ENCODE measurements around the gene PLEKHM2.

The PLEKHM2 gene

GRCh38 chr1:15724949-15725880 lies 41.1 kb downstream of the PLEKHM2 start:
- Histone ChIP-seq H2AFZ (ENCODE audit: low read length) (no peak overlapping the region), H3K9me2 (replicated peaks; ENCODE audit: insufficient read depth, low read length) (no peaks in the 10 kb centered on the region), H3K9ac (ENCODE audit: low read length) (no peak overlapping the region), H3F3A (ENCODE audit: insufficient read depth, low read length) (no peaks in the 10 kb centered on the region), H3K4me3 (ENCODE audit: low read length) (no peak overlapping the region), H3K79me2 (ENCODE audit: low read length) (no peaks in the 10 kb centered on the region), H3K36me3 (replicated peaks; ENCODE audit: insufficient read depth, low read length) (no peaks in the 10 kb centered on the region; the same call in 1 of the 2 replicates), H3K27me3 (replicated peaks; ENCODE audit: insufficient read depth, low read length) (no peaks in the 10 kb centered on the region), H3K9me3 (replicated peaks; ENCODE audit: insufficient read depth, low read length) (no peaks in the 10 kb centered on the region), H3K27ac (ENCODE audit: low read length) (no peak overlapping the region), H4K20me1 (ENCODE audit: insufficient read depth, low read length) (no peaks in the 10 kb centered on the region), H3K4me2 (ENCODE audit: low read depth, low read length) (no peak overlapping the region), H3K4me1 (ENCODE audit: low read length) (no peaks in the 10 kb centered on the region)
- no peak for DNase-seq
- TF ChIP-seq EZH2 (optimal IDR thresholded peaks at IDR 0.05; ENCODE audit: low read depth, low read length) (no peak), EZH2phosphoT487 (IDR thresholded peaks at IDR 0.05; ENCODE audit: low read length) (no peak), CTCF (IDR thresholded peaks at IDR 0.05; ENCODE audit: low read length) (no peak)

- no peak overlapping the region for H2AFZ ChIP-seq (ENCODE audit: low read length)
- no peak overlapping the region for H3K4me3 ChIP-seq (ENCODE audit: low read length)
- no peak overlapping the region for H3K9ac ChIP-seq (ENCODE audit: low read length)
- no peaks in the 10 kb centered on the region; the same call in 1 of the 2 replicates for H3K36me3 ChIP-seq (replicated peaks; ENCODE audit: insufficient read depth, low read length)
- no peaks in the 10 kb centered on the region for H4K20me1 ChIP-seq (ENCODE audit: insufficient read depth, low read length)
- no peaks in the 10 kb centered on the region for H3K9me3 ChIP-seq (replicated peaks; ENCODE audit: insufficient read depth, low read length)
- no peaks in the 10 kb centered on the region for H3K27me3 ChIP-seq (replicated peaks; ENCODE audit: insufficient read depth, low read length)
- H3F3A ChIP-seq (ENCODE audit: insufficient read depth, low read length): no peaks in the 10 kb centered on the region
- no peak for DNase-seq
- no peak overlapping the region for H3K4me2 ChIP-seq (ENCODE audit: low read depth, low read length)
- no peaks in the 10 kb centered on the region for H3K79me2 ChIP-seq (ENCODE audit: low read length)
- no peaks in the 10 kb centered on the region for H3K9me2 ChIP-seq (replicated peaks; ENCODE audit: insufficient read depth, low read length)
- TF ChIP-seq EZH2 (optimal IDR thresholded peaks at IDR 0.05; ENCODE audit: low read depth, low read length) (no peak), CTCF (IDR thresholded peaks at IDR 0.05; ENCODE audit: low read length) (no peak), EZH2phosphoT487 (IDR thresholded peaks at IDR 0.05; ENCODE audit: low read length) (no peak)
- no peak overlapping the region for H3K27ac ChIP-seq (ENCODE audit: low read length)
- H3K4me1 ChIP-seq (ENCODE audit: low read length): no peaks in the 10 kb centered on the region
Observed at GRCh38 chr1:15726508-15726907, 42.4 kb downstream of the PLEKHM2 start.

GRCh38 chr1:15727021-15727420 lies 42.9 kb downstream of the PLEKHM2 start:
- H3K9me3 ChIP-seq (replicated peaks; ENCODE audit: insufficient read depth, low read length): no peaks in the 10 kb centered on the region
- no peak overlapping the region for H3K4me3 ChIP-seq (ENCODE audit: low read length)
- H2AFZ ChIP-seq (ENCODE audit: low read length): no peak overlapping the region
- TF ChIP-seq EZH2 (optimal IDR thresholded peaks at IDR 0.05; ENCODE audit: low read depth, low read length) (no peak), CTCF (IDR thresholded peaks at IDR 0.05; ENCODE audit: low read length) (no peak), EZH2phosphoT487 (IDR thresholded peaks at IDR 0.05; ENCODE audit: low read length) (no peak)
- no peaks in the 10 kb centered on the region for H3K4me1 ChIP-seq (ENCODE audit: low read length)
- no peak for DNase-seq
- H3K27me3 ChIP-seq (replicated peaks; ENCODE audit: insufficient read depth, low read length): no peaks in the 10 kb centered on the region
- no peaks in the 10 kb centered on the region for H4K20me1 ChIP-seq (ENCODE audit: insufficient read depth, low read length)
- no peak overlapping the region for H3K4me2 ChIP-seq (ENCODE audit: low read depth, low read length)
- H3K36me3 ChIP-seq (replicated peaks; ENCODE audit: insufficient read depth, low read length): no peaks in the 10 kb centered on the region; the same call in 1 of the 2 replicates
- no peaks in the 10 kb centered on the region for H3K79me2 ChIP-seq (ENCODE audit: low read length)
- H3K27ac ChIP-seq (ENCODE audit: low read length): no peak overlapping the region
- no peaks in the 10 kb centered on the region for H3F3A ChIP-seq (ENCODE audit: insufficient read depth, low read length)
- no peaks in the 10 kb centered on the region for H3K9me2 ChIP-seq (replicated peaks; ENCODE audit: insufficient read depth, low read length)
- no peak overlapping the region for H3K9ac ChIP-seq (ENCODE audit: low read length)

Measured in MM.1S (cell line).